GM23248 (cell line): ENCODE data around the gene UHRF2.

ENCODE experiments used
- EZH2 ChIP-seq: fragments of 200-600 bp; sonication (generic); IDR thresholded peaks from 2 replicates; pipeline ENCODE4 v1.6.1; 2018; ENCODE audit warnings: antibody characterized with exemption, mild to moderate bottlenecking; ENCODE audit not compliant: insufficient read depth, poor library complexity, severe bottlenecking
- EZH2phosphoT487 ChIP-seq: fragments of 200-600 bp; sonication (generic); IDR thresholded peaks from 2 replicates; pipeline ENCODE4 v1.6.1; 2018; ENCODE audit warnings: antibody characterized with exemption, moderate library complexity, mild to moderate bottlenecking, low read depth; ENCODE audit not compliant: insufficient read depth

GRCh38 chr9:6522263-6522662, 109.3 kb downstream of the UHRF2 start:
- no peak for TF ChIP-seq EZH2
- TF ChIP-seq EZH2phosphoT487: no peak
